H1 (cell line): Measurements from ENCODE around the gene RNF144A.

Experiments
- CTCF ChIP-seq, 3 experiments: IDR thresholded peaks; 1 replicate in 2 of 3; 2 replicates in 1 of 3; pipeline versions ENCODE4 v1.5.1 to v1.6.1; 2011; ENCODE audit warnings: low read length in 3 of 3, mild to moderate bottlenecking in 3 of 3, inconsistent platforms in 2 of 3, low read depth in 1 of 3, moderate library complexity in 1 of 3; ENCODE audit not compliant: insufficient read depth in 1 of 3; ENCODE audit errors: control extremely low read depth in 1 of 3
- SP1 ChIP-seq: IDR thresholded peaks from 2 replicates; pipeline ENCODE4 v1.6.1; 2011; ENCODE audit warnings: low read depth, low read length

- TF ChIP-seq CTCF (IDR thresholded peaks at IDR 0.05; ENCODE audit: control extremely low read depth in 1 of 3, insufficient read depth in 1 of 3, low read depth in 1 of 3, low read length in 3 of 3) (no peak), SP1 (no peak)
Observed at GRCh38 chr2:7084601-7085000, 167.4 kb downstream of the RNF144A start.
